ENCODE data around the gene NUFIP2. TPM values are rescaled to one million over a fixed set of nuclear protein-coding genes. Genes with fewer than 3 reads are reported as not detected.
"Not testable (repeated sequence)": the region's sequence is repeated elsewhere in the genome, so short reads cannot be mapped to it uniquely, and the experiment has no call there.

Gene NUFIP2
- polyA plus RNA-seq, 1 donor, result 32.7 TPM

DNA sequence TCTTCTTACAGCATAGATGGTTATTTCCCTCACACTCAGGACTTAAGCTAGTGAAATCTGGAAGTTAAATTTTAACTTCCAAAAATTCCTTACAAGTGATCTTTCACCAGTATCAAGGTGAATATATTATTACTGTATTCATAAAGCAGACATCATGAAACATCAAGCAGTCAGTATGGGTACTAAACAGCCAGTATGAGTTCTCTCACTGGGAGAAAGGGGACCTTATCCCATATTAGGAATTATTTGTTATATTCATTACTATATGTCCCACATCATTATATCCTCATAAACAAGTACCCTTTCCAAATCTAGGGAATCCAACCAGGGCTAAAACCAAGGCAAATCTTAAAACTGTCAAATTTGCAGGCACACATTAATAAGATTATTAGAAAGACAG is 15.3 kb downstream of the NUFIP2 start:
- DNase-seq, result no peak

DNA sequence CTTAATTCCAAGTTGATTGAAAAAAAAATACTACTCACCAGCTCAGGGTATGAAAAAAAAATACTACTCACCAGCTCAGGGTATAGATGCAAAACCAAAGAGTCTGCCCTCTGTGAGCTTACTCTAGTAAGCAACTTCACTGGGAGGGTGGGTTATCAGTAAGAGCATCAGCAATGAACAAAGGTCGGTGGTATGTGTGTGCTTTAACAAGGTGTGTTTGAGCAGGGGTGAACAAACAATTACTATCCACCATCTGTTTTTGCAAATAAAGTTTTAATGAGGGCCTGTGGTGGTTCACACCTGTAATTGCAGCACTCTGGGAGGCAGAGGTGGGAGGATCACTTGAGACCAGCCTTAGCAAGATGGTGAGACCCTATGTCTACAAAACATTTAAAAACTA is 20.0 kb downstream of the NUFIP2 start:
- DNase-seq, result no peak

GRCh38 chr17:29271980-29272379 is 22.0 kb downstream of the NUFIP2 start:
- DNase-seq, result not testable (repeated sequence)

GRCh38 chr17:29263916-29264315 is 30.0 kb downstream of the NUFIP2 start:
- no peak for DNase-seq

DNA sequence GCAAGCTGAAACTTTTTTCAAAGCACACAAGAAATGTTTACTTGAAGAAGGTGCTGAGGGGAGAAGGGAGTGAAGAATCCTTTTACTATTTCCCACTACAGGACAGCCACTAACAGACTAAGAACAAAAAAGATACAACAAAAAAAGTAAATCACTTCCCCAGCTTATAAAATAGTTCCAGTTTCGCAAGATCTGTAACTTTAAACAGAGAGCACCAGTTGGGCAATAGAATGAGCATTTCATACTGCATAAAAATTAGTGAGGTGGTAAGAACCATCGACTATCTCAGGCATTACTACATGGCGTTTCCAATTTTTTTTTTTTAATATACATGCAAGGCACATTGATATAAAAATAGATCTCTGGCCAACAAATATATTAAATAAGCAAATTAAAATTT is 36.2 kb downstream of the NUFIP2 start:
- no peak for DNase-seq

DNA sequence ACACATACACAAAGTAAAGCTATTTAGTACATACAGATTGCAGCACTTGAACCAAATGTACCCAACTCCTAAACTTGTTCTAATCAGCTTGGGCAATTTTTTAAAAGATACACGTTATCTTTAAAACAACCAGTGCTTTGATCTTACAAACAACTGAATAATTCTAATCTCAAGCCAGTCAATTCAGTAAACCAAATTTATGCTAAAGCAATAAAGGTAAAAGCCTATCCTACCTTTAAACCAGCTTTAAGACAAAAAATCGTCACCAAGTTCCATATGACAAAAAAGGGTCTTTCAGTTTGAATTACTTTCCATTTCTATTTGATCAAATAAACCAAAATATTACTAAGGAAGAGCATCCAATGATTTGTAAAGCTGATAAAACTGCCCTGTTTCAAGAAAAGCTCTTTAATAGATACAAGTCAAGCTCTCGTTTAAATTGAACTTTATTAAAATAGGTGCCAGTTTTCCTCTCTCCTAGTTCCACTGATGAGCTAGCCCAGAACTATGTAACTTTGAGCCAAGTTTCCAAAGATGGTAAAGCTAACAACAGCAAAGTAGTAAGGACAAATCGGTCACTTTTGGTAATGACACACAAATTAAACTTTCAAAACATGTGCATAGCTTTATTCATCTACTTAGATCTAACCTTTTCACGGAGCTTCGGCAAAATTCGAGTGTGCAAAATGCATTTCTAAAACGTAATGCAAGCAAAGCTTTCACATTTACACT is 37.0 kb downstream of the NUFIP2 start:
- no peak for DNase-seq

DNA sequence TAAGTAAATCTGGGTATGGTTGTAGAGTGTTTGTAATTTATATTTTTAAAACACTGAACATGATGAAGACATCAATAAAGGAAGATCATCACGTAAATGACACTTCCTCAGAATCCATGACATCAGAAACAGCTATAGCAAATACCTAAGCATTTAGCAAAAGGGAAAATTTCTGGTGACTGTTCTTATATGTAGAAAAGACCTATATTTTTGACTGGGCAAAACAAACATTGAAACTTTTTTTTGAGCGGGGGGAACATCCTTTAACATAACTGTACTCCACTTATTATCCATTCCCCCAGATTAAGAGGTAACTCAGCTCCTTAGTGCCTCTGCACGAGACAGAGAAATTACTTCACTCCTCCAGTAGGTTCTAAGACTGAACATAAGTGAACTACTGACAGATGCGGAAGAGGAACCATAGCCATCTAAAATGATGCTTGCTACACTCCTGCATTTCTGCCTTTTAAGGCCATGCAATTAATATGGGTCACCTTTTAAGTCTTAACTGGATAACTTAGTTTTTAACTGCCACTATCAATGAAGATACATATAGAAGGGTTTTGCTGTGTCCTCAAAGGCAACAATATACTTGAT is 37.9 kb downstream of the NUFIP2 start:
- DNase-seq, result no peak

DNA sequence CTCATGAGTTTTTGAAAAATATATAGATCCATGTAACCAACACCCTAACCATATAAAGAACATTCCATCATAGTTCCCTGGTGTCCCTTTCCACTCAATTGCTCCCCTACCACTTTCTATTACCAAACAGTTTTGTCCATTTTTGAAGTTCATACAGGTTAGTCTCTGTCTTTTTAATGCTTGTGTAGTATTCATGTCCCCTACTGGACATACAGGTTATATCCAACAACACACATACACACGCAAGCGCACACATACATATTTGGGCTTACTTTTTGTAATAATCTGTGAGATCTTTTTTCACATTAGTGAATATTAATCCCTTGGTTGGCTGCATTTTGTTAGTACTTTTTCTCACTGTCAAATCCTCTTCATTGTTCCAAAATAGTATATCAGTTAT is 40.9 kb downstream of the NUFIP2 start:
- no peak for DNase-seq

DNA sequence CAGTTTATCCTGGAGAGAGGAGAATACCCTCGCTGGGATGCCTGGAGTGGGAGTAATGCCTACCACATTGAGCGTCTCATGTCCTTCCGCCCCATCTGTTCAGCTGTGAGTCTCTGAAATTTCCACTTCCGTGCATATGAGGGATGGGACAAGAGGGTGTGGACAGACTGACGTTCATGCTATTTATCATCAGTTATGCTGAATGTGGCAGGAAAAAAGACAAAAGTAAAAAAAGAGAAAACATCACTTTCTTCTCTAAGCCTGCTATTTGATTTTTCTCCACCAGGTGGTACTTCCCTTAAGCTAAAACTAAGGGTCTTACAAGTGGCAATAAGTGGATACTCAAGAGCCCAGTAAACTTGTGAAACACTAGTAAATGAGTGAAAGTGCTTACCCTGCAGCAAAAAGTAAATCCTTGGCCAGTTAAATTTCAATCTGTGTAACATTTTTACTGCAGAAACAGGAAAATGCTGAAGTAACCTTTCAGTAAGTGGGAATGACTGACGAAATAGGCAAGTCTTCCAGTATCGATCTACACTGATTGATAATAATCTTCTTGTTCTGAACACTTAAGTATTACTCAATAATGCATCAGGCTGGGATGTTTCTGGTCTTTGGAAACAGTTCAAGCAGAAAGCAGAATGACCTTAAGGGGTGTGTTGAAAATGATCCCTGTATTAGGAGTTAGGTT is 41.7 kb downstream of the NUFIP2 start:
- DNase-seq, result no peak

- DNase-seq, result no peak
These were observed 42.8 kb downstream of the NUFIP2 start for GRCh38 chr17:29251184-29251583.

DNA sequence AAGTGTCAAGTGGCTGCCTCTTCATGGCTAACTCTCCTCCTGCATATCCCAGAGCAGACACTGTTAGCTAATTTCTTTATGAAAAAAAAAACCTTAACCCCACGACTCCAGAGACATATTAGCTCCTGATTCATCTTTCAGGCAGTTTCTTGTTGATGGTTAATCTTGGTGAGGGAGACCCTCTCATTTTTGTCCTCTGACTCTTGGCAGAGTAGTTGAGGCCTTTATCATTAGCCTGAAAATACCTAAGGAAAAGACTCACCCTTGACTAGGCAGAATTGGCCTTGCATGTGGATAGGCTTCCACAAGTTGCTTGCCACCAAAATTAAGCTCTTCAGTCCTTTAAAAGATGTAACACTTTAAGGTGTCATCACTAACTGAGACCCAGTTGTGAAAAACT is 43.3 kb downstream of the NUFIP2 start:
- DNase-seq, result no peak

DNA sequence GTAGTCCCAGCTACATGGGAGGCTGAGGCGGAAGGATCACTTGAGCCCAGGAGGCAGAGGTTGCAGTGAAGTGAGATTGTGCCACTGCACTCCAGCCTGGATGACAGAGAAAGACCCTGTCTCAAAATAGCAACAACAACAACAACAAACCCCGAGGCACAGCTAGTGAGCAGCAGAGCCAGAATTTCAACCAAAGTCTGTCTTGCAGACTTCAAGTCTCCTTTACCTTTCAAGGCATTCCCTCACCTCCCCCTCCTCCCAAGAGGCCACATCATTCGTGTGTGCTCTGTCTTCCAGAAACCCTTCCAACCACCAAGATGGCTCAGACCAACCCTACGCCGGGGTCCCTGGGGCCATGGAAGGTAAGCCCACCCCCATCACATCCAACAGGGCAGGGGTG is 45.1 kb downstream of the NUFIP2 start:
- DNase-seq, result no peak

DNA sequence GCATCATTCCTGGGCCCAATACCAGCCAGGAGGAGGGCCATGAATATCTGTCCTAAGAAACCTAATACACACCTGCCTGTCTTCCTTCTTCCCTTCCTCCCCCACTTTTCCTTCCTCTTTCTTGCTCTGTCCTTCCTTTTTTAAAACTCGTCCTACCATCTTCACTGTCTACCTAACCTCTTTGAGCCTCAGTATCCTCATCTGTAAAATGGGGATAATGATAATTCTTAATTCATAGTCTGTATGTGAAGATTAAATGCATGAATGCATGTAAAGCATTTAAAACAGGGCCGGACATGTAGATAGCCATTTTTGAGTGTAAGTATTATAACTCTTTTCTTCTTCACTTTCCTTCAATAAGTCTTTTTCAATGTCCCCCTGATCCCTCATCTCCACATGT is 46.7 kb downstream of the NUFIP2 start:
- no peak for DNase-seq

DNA sequence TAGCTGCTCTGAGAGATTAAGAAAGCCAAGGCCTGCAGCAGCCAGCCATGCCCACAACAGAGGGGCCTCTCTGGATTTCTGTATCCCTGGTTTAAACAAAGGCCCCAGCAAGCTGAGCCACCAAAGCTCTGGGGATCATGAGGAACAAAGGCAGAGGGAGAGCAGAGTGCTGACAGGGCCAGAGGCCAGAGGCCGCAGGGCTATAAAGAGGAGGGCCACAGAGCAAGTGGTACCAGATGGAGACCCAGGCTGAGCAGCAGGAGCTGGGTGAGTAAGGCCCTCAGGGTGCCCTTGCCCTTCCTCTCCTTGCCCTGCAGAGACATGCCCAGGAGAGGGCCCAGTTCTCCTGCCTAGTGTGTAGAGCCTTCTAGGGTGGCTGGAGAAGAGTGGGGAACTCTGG is 47.3 kb downstream of the NUFIP2 start, which contains the start of gene CRYBA1:
Gene CRYBA1, plus strand, starts transcription at position 232 of the 400 bp plus-strand sequence. Its CDS starts 5 bp downstream, at position 237.
- no peak for DNase-seq

DNA sequence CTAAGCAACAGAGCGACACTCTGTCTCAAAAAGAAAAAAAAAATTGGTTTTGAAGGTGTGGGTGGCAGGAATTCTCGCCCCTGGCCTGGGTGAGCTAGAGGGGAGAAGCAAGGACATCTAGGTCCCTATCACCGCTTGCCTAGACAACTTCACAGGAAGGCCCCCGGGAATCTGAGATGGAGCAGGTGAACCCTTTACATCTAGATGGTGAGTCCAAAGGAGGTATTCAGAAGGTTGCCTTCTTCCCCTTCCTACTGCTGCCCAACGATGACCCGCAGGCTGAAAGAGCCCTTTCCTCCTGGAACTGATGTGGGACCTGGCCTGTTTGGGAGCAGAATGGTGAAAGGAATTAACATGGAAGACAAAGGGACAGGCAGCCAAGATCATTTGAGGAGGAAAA is 48.5 kb downstream of the NUFIP2 start:
- DNase-seq, result no peak

DNA sequence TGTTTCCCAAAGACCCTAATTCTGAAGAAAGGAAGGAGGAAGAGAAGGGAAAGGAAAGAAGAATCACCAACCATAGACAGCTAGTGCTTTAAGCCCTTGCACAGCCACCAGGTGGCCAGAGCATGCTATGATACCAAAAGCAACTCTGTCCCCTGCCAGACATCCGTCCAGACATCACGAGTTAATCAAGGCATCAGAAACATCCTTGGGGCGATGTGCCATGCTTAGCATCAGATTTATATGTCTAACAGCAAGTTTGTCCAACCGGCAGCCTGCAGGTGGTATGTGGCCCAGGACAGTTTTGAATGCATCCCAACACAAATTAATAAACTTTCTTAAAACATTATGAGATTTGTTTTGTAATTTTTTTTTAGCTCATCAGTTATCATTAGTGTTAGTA is 50.2 kb downstream of the NUFIP2 start:
- DNase-seq, result no peak

GRCh38 chr17:29242790-29243189 is 51.2 kb downstream of the NUFIP2 start:
- DNase-seq, result no peak

DNA sequence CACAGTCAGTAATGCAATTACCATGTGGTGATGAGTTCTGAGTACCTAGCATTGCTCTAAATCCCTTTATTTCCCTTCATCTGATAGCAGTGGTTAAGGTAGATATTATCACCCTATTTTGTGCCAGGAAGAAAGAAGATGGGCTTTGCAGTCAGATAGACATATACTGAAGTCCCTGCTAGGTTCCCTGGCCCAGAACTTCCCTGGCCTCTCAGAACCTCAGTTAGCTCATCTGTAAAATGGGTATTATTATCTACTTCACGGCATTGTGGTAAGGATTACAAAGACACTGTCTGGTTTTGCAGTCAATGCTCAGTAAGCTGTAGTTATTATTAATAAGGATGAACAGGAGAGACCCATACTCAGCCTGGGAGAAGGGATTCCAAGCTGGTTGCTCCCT is 51.9 kb downstream of the NUFIP2 start:
- no peak for DNase-seq

- no peak for DNase-seq
These were observed 52.7 kb downstream of the NUFIP2 start for GRCh38 chr17:29240968-29241963.

GRCh38 chr17:29240477-29240876 is 53.5 kb downstream of the NUFIP2 start:
- no peak for DNase-seq

DNA sequence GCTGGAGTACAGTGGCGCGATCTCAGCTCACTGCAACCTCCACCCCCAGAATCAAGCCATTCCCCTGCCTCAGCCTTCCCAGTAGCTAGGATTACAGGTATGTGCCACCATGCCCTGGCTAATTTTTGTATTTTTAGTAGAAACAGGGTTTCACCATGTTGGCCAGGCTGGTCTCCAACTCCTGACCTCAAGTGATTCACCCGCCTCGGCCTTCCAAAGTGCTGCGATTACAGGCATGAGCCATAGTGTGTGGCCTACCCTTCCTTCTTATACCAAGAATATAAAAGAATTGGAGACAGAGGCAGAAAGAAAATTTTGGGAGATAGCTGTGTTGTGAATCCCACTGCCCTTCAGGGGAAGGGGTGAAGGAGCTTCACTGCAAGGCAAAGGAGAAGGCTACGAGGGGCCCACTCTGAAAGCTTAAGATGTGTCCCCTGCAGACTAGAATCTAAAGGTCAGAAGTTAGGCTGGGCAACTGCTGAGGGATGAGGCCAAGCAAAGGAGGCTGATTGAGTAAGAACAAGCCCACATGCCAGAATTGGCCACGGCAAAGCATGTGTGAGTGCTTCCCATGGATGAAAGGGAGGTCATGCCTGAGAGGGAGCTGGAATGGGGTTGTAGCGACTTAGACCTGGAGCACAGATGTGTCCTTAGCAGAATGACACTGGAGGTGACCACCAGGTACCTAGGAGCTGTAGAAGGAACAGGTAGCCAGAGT is 55.7 kb downstream of the NUFIP2 start:
- no peak for DNase-seq
